ENCODE results near the gene MORC2.

Gene MORC2

GRCh38 chr22:30903876-30904460, 64.6 kb downstream of the MORC2 start:
- CTCF ChIA-PET: interaction anchor here (1.1 to 5.1 kb wide), 2 partner anchors 13 to 17 kb away, joined by 3 to 25 read pairs; no protein-coding TSS in a partner anchor
- H3K4me3 ChIP-seq (ENCODE audit: low read depth, low read length): no peak overlapping the region
- POLR2A ChIA-PET: no interaction called here
- DNase-seq (ENCODE audit: low read depth, low spot score): no peak
- no peak for TF ChIP-seq CTCF (IDR thresholded peaks at IDR 0.05; ENCODE audit: insufficient read depth, low read length, missing control alignments)

- POLR2A ChIA-PET: no interaction called here
Measured at GRCh38 chr22:30902496-30903357, 65.8 kb downstream of the MORC2 start.

GRCh38 chr22:30894371-30894740, 74.2 kb downstream of the MORC2 start:
- ChIA-PET CTCF (interaction anchor here (0.7 to 2.7 kb wide), 5 partner anchors 10 to 133 kb away, joined by 3 to 11 read pairs (median 4); no protein-coding TSS in a partner anchor), POLR2A (no interaction called here)
- DNase-seq (ENCODE audit: low read depth, low spot score): no peak
- no peak for TF ChIP-seq CTCF (IDR thresholded peaks at IDR 0.05; ENCODE audit: insufficient read depth, low read length, missing control alignments)
- no peak overlapping the region for H3K4me3 ChIP-seq (ENCODE audit: low read depth, low read length)

More at GRCh38 chr22:30902496-30903357, 65.8 kb downstream of the MORC2 start:
- no peak overlapping the region for H3K4me3 ChIP-seq (ENCODE audit: low read depth, low read length)
- no peak for TF ChIP-seq CTCF (IDR thresholded peaks at IDR 0.05; ENCODE audit: insufficient read depth, low read length, missing control alignments)
- no peak for DNase-seq (ENCODE audit: low read depth, low spot score)
- CTCF ChIA-PET: interaction anchor here (0.9 to 1.5 kb wide), 7 partner anchors 12 to 140 kb away, joined by 3 to 4 read pairs (median 3); no protein-coding TSS in a partner anchor

- no peak for TF ChIP-seq CTCF (IDR thresholded peaks at IDR 0.05; ENCODE audit: insufficient read depth, low read length, missing control alignments)
- ChIA-PET POLR2A (no interaction called here), CTCF (interaction anchor here (0.7 to 6.3 kb wide), 6 partner anchors 9 to 132 kb away, joined by 3 to 81 read pairs (median 8); no protein-coding TSS in a partner anchor)
- DNase-seq (ENCODE audit: low read depth, low spot score): no peak
- no peak overlapping the region for H3K4me3 ChIP-seq (ENCODE audit: low read depth, low read length)
Measured at GRCh38 chr22:30893434-30894370, 74.9 kb downstream of the MORC2 start.

GRCh38 chr22:30892731-30893221, 75.8 kb downstream of the MORC2 start:
- no peak overlapping the region for H3K4me3 ChIP-seq (ENCODE audit: low read depth, low read length)
- ChIA-PET CTCF (interaction anchor here (2.7 to 6.3 kb wide), 3 partner anchors 27 to 129 kb away, joined by 11 to 81 read pairs (median 30); no protein-coding TSS in a partner anchor), POLR2A (no interaction called here)
- TF ChIP-seq CTCF (IDR thresholded peaks at IDR 0.05; ENCODE audit: insufficient read depth, low read length, missing control alignments): no peak
- no peak for DNase-seq (ENCODE audit: low read depth, low spot score)

All from AG04449 (cell line).